Type B pancreatic cell (in vitro differentiated cells): Measurements from ENCODE around the gene ARHGAP8. TPM values are rescaled to one million over a fixed set of nuclear protein-coding genes. Genes with fewer than 3 reads are reported as not detected.

ENCODE experiments used
- DNase-seq: peaks from one replicate; pipeline ENCODE4 v3.0.0; 2021; ENCODE audit warnings: mixed read lengths; ENCODE audit not compliant: unreplicated experiment; ENCODE audit errors: extremely low spot score
- H3K27ac Mint-ChIP-seq: 2 replicates; pipeline ENCODE4 v1.8.0; 2021; ENCODE audit warnings: mild to moderate bottlenecking, mixed read lengths
- H3K27me3 Mint-ChIP-seq: 2 replicates; pipeline ENCODE4 v1.8.0; 2021; ENCODE audit warnings: mixed read lengths
- H3K36me3 Mint-ChIP-seq: 2 replicates; pipeline ENCODE4 v1.8.0; 2021; ENCODE audit warnings: mixed read lengths
- H3K4me1 Mint-ChIP-seq: one replicate; pipeline ENCODE4 v1.8.0; 2021; ENCODE audit warnings: mixed read lengths; ENCODE audit not compliant: unreplicated experiment
- H3K4me3 Mint-ChIP-seq: 2 replicates; pipeline ENCODE4 v1.8.0; 2021; ENCODE audit warnings: mild to moderate bottlenecking, mixed read lengths
- H3K9me3 Mint-ChIP-seq: 2 replicates; pipeline ENCODE4 v1.8.0; 2021; ENCODE audit warnings: mixed read lengths
- total RNA-seq: library from RNA; stranded (reverse); gene quantifications from 2 replicates; pipeline ENCODE4 v1.2.1, GENCODE V29; 2021; ENCODE audit warnings: low replicate concordance
- TF ChIP-seq, protein P1 (sequence below): fragments of 200-600 bp; sonication (generic); conservative IDR thresholded peaks from 2 replicates; pipeline ENCODE4 v1.5.0; 2021; ENCODE audit warnings: antibody characterized with exemption, mild to moderate bottlenecking

ARHGAP8 gene
- total RNA-seq, 1 donor from 2014 or later = 18.0 TPM

DNA sequence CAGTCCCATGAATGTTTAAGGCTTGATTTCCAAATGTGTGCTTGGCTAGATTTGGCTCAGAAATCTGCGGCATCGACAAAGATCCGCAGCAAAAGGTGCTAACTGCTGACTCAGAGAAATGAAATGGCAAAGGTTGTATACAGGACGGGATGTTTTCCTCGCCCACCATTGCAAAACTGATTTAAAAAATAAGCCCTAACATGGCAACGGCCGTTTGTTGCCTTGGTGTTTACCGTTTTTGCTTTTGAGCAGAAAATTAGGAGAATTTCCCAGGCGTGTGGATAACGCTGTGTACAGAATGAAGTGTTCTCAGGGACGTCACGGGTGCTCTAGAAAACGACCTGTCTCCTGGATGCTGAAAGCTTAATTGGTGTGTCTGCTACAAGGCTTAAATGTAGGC lies 70.2 kb downstream of the ARHGAP8 start:
- TF ChIP-seq, protein P1, sequence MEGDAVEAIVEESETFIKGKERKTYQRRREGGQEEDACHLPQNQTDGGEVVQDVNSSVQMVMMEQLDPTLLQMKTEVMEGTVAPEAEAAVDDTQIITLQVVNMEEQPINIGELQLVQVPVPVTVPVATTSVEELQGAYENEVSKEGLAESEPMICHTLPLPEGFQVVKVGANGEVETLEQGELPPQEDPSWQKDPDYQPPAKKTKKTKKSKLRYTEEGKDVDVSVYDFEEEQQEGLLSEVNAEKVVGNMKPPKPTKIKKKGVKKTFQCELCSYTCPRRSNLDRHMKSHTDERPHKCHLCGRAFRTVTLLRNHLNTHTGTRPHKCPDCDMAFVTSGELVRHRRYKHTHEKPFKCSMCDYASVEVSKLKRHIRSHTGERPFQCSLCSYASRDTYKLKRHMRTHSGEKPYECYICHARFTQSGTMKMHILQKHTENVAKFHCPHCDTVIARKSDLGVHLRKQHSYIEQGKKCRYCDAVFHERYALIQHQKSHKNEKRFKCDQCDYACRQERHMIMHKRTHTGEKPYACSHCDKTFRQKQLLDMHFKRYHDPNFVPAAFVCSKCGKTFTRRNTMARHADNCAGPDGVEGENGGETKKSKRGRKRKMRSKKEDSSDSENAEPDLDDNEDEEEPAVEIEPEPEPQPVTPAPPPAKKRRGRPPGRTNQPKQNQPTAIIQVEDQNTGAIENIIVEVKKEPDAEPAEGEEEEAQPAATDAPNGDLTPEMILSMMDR = no peak
- no peak overlapping the region for H3K4me3 Mint-ChIP-seq
- H3K27ac Mint-ChIP-seq = no peak overlapping the region
- no peak for DNase-seq
- H3K4me1 Mint-ChIP-seq = peaks cover 7% of the 10 kb centered on the region
- no peaks in the 10 kb centered on the region for H3K27me3 Mint-ChIP-seq
- no peaks in the 10 kb centered on the region for H3K9me3 Mint-ChIP-seq
- no peaks in the 10 kb centered on the region for H3K36me3 Mint-ChIP-seq

DNA sequence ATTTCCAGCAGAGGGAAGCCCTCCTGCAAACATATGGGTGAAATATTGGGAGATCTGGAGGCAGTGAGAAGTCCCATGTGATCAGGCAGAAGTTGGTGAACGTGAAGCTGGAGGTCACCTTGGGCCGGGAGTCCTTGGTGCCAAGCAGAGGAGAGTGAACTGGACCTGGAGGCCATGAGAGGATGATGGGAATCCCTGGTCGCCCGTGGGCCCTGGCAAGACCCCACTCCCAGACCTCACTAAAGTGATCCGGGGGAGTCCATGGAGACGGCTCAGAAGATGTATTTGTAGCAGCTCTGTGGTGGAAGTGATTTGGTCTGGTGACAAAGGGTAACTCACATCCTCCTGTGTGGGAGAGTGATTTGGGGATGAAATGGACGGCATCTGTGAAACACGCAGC lies 71.0 kb downstream of the ARHGAP8 start:
- no peaks in the 10 kb centered on the region for H3K36me3 Mint-ChIP-seq
- H3K9me3 Mint-ChIP-seq = no peaks in the 10 kb centered on the region
- peak overlapping the region; percentile 64 for H3K27ac Mint-ChIP-seq

DNA sequence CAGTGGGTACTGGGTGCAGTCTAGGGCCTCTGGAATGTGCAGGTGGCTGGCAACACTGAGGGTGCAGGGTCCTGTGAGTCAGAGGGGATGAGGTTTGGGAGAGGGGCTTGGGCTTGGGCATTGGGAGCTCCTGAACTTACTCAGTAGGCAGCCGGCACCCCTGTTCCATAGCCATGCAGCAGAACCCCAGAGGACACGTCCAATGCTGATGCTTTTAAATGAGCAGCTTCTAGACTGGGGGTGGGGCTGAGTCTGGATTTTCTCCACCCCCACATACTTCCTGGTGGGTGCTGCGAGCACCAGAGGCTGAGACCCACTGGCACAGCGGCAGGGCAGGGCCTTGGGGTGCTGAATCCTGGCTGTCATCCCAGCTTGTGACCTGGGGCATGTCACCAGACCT lies 71.4 kb downstream of the ARHGAP8 start:
- H3K27ac Mint-ChIP-seq = peak overlapping the region; percentile 64
- no peaks in the 10 kb centered on the region for H3K9me3 Mint-ChIP-seq
- H3K4me1 Mint-ChIP-seq = peaks cover 7% of the 10 kb centered on the region
- H3K36me3 Mint-ChIP-seq = no peaks in the 10 kb centered on the region
- no peak for DNase-seq
- H3K4me3 Mint-ChIP-seq = no peak overlapping the region
- TF ChIP-seq, protein P1 = no peak
- H3K27me3 Mint-ChIP-seq = no peaks in the 10 kb centered on the region

More for the DNA sequence above, 71.0 kb downstream of the ARHGAP8 start:
- Mint-ChIP-seq H3K4me1 (peaks cover 7% of the 10 kb centered on the region), H3K4me3 (no peak overlapping the region), H3K27me3 (no peaks in the 10 kb centered on the region)
- TF ChIP-seq, protein P1 = no peak
- no peak for DNase-seq

DNA sequence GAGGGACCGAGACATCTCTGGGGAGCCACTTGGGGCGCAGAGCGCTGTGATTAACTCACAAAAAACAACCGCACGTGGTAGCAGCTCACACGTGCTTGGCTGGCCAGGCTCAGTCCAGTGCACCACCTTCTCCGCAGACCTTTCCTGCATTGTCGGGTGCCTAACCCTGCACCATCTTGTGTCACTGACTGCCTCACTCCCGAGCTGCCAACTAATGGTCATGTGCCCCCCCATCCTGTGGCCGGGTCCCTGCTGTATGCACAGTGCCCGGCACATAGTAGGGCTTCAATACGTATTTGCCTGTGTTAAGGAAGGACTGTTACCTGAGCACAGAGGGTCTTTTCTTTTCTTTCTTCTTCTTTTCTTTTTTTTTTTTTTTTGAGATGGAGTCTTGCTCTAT lies 71.9 kb downstream of the ARHGAP8 start:
- TF ChIP-seq, protein P1 = no peak
- H3K4me1 Mint-ChIP-seq = peaks cover 7% of the 10 kb centered on the region
- H3K9me3 Mint-ChIP-seq = no peaks in the 10 kb centered on the region
- no peaks in the 10 kb centered on the region for H3K27me3 Mint-ChIP-seq
- no peak for DNase-seq
- no peak overlapping the region for H3K4me3 Mint-ChIP-seq
- no peak overlapping the region for H3K27ac Mint-ChIP-seq
- no peaks in the 10 kb centered on the region for H3K36me3 Mint-ChIP-seq

DNA sequence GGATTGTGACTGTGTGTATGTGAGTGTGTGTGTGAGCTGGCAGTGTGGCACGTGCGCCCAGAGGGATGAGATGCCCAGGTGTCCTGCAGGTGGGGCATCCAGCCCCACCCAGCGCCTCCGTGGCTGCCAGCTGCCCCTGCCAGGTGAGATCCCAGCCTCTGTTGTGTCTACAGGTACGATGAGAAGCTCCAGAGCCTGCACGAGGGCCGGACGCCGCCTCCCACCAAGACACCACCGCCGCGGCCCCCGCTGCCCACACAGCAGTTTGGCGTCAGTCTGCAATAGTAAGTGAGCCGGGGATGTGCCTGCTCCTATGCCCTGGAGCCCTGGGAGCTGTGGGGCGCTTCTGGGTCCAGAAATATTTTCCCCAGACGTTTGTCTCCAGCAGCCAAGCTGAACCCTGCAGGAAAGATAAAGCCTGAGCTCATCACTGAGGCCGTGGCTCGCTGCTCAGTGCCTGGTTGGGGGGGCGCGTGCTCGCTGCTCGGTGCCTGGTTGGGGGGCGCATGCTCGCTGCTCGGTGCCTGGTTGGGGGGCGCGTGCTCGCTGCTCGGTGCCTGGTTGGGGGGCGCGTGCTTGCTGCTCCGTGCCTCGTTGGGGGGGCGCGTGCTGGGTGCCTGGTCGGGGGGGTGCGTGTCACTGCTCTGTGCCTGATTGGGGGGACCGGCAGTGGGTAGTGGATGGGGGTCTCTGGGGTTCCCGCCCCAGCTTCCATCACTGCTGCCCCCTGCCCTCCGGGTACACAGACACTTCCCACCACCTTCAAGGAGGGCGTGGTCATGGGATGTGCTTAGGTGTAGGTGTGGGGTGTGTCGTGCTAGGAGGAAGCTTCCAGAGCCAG lies 73.2 kb downstream of the ARHGAP8 start:
- Mint-ChIP-seq H3K4me3 (no peak overlapping the region), H3K27me3 (no peaks in the 10 kb centered on the region), H3K9me3 (no peaks in the 10 kb centered on the region), H3K27ac (no peak overlapping the region), H3K36me3 (no peaks in the 10 kb centered on the region), H3K4me1 (peaks cover 7% of the 10 kb centered on the region)
- no peak for DNase-seq
- TF ChIP-seq, protein P1 = no peak
